GM10266 (cell line): ENCODE results near the gene JARID2.
"Not testable (repeated sequence)": the region's sequence is repeated elsewhere in the genome, so short reads cannot be mapped to it uniquely, and the experiment has no call there.

ENCODE experiments used
- DNase-seq: peaks from one replicate; pipeline ENCODE4 v3.0.0; 2012; ENCODE audit errors: extremely low spot score
- TF ChIP-seq, protein P1 (sequence below): IDR thresholded peaks from 2 replicates; pipeline ENCODE4 v1.5.1; 2012; ENCODE audit warnings: mild to moderate bottlenecking, low read depth; ENCODE audit not compliant: control insufficient read depth, insufficient read depth; ENCODE audit errors: missing control alignments

The JARID2 gene

DNA sequence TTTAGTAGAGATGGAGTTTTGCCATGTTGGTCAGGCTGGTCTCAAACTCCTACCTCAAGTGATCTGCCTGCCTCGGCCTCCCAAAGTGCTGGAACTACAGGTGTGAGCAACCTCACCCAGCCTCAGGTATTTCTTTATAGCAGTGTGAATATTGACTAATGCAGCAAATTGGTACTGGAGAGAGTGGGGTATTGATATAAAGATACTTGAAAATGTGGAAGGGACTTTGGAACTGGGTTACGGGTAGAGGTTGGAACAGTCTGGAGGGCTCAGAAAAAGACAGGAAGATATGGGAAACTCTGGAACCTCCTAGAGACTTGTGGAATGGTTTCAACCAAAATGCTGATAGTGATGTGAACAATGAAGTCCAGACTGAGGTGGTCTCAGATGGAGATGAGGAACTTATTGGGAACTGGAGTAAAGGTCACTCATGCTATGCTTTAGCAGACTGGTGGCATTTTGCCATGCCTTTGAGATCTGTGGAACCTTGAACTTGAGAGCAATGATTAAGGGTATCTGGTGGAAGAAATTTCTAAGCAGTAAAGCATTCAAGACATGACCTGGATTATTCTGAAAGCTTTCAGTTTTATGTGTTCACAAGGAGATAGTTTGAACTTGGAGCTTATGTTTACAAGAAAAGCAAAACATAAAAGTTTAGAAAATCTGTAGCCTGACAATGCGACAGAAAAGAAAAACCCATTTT lies 289.8 kb downstream of the JARID2 start:
- no peak for DNase-seq
- TF ChIP-seq, protein P1, sequence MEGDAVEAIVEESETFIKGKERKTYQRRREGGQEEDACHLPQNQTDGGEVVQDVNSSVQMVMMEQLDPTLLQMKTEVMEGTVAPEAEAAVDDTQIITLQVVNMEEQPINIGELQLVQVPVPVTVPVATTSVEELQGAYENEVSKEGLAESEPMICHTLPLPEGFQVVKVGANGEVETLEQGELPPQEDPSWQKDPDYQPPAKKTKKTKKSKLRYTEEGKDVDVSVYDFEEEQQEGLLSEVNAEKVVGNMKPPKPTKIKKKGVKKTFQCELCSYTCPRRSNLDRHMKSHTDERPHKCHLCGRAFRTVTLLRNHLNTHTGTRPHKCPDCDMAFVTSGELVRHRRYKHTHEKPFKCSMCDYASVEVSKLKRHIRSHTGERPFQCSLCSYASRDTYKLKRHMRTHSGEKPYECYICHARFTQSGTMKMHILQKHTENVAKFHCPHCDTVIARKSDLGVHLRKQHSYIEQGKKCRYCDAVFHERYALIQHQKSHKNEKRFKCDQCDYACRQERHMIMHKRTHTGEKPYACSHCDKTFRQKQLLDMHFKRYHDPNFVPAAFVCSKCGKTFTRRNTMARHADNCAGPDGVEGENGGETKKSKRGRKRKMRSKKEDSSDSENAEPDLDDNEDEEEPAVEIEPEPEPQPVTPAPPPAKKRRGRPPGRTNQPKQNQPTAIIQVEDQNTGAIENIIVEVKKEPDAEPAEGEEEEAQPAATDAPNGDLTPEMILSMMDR, result no peak

DNA sequence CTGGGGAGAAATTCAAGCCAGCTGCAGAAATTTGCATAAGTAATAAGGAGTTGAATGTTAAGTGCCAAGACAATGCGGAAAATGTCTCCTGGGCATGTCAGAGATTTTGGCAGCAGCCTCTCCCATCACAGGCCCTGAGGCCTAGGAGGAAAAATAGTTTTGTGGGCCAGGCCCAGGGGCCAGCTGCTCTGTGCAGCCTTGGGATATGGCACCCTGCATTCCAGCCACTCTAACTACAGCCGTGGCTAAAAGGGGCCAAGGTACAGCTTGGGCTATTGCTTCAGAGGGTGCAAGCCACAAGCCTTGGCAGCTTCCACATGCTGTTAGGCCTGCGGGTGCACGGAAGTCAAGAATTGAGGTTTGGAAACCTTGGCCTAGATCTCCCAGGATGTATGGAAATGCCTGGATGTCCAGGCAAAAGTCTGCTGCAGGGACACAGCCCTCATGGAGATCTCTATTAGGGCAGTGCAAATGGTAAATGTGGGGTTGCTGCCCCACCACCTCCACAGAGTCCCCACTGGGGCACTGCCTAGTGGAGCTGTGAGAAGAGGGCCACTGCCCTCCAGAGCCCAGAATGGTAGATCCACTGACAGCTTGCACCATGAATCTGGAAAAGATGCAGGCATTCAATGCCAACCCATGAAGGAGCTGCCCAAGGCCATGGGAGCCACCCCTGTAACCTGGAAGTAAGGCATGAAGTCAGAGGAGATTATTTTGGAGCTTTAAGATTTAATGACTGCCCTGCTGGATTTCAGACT lies 290.5 kb downstream of the JARID2 start:
- DNase-seq, result no peak
- TF ChIP-seq, protein P1, result no peak

DNA sequence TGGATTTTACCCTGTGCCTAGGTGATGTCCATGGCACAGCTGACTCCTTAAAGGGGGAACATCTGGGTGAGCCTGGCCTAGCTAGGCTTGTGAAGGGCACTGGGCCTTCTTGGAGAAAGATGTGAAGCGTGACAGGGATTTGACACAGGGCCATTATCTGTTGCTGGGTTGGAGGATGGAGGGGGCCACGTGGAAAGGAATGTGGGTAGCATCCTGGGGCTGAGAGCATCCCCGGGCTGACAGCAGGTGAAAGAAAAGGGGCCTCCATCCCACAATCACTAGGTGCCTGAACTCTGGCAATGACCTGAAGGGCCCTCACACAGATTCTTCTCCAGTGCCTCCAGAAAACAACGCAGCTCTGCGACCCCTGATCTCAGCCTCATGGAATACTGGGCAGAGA lies 292.2 kb downstream of the JARID2 start:
- TF ChIP-seq, protein P1, result no peak
- no peak for DNase-seq

DNA sequence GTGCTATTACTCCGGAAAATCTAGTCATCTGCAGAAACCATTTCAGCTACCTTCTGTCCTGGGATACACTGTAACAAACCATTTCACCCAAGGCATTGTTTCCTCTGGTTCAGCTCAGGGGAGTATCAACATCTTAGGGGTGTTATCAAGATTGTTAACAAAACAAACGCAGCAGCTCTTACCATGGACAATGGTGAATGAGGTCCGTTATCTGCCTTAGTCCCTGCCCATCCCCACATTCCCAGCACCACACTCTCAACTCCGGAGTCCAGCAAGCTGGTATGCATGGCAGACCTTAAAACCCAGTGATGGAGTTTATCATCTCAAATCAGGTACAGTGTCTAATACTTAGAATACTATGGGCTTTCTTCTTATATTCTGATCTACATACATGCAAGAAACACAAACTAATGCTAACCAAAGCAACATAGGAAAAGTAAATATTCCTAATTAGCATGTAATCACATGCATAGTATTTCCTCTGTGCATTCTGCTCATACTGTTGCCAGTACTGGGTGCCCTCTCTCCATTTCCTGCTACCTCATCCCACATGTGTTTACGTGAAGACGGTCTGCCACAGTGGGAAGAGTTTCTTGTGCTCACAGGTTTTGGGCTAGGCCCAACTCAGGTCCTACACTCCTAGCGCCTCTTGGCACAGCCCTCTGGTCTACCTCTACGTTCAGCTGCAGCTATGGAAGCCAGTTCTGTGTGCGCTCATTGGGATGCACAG lies 293.1 kb downstream of the JARID2 start:
- TF ChIP-seq, protein P1, result no peak
- DNase-seq, result no peak

DNA sequence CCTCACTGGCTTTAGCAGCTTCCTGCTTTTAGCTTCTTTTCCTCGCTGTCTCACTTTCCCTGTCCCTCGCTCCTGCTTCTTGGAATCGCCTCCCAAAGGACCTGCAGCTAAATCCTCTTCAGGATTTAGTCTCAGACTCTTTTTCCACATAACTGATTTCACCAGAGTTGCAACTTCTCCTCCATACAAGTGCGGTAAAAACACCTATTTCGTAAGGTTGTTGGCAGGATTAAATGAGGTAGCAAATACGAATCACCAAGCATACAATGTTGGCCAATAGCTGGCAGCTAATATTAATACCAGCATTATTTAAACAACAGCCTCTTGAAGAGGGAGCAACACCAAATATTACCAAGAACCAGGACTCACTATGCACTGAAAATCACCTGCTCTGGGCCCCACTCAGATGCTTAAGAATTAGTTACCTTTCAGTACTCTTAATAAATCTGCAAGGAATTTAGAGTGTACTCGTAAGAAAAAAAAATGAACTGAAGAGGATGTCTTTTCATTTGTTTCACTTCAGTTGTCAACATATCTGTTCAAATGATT lies 293.9 kb downstream of the JARID2 start:
- TF ChIP-seq, protein P1, result no peak
- no peak for DNase-seq

DNA sequence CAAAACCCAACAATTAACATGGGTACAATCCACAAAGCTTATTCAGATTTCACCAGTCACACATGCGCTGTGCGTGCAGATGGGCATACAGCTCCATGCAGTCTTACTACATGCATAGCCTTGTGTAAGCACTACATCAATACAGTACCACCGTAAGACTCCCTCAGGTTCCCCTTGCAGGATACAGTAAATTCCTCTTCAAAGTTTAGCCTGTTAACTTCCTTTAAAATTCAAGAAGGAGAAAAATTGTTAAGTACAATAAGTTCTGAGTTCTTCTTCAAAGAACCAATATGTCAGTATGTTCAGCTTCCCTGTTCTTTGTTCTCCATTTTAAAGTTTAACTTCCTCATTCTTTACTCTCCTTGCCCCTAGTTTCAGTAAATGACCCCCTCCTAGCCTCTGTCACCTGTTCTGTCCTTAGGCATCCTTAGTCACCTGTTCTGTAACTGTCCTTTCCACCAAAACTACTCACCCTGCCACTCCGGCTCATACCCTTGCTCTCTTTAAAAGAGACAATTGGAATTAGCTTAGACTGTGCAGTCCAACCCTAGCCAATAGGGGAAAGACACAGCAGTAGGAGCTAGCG lies 297.6 kb downstream of the JARID2 start:
- not testable (repeated sequence) for DNase-seq

DNA sequence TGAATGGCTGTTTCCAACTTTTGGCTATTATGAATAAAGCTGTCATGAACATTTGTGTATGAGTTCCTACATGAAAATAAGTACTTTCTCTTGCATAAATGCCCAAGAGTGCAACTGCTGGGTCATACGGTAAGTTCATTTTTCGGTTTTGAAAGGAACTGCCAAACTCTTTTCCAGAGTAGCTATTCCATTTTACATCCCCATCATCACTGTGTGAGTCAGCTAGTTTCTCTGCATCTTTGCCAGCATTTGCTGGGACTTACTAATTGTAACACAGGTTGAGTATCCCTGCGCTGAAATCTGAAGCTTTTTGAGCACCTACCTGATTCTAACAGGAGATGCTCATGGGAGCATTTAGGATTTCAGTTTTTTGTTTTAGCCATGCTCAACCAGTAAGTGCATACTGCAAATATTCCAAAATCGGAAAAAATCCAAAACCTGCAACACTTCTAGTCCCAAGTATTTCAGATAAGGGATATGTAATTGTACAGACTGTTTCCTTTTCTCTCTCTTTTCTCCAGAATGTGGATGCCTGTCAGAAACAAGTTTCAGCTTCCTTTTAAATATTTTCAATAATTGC lies 298.5 kb downstream of the JARID2 start:
- TF ChIP-seq, protein P1, result no peak
- DNase-seq, result no peak
